Hepatocyte (in vitro differentiated cells): Measurements from ENCODE around the gene MACROD2.

Source experiments
- CTCF ChIP-seq: fragments of 200-600 bp; sonication (generic); IDR thresholded peaks from 2 replicates; pipeline ENCODE4 v1.5.1; 2016; ENCODE audit warnings: antibody characterized with exemption, mild to moderate bottlenecking; ENCODE audit not compliant: poor library complexity
- EZH2phosphoT487 ChIP-seq: fragments of 200-600 bp; sonication (generic); IDR thresholded peaks from one replicate; pipeline ENCODE4 v1.6.1; 2018; ENCODE audit warnings: antibody characterized with exemption, mild to moderate bottlenecking, low read depth, moderate library complexity; ENCODE audit not compliant: unreplicated experiment, severe bottlenecking

- no peak for TF ChIP-seq EZH2phosphoT487
- no peak for TF ChIP-seq CTCF
Observed at GRCh38 chr20:15119852-15120487, 1124.7 kb downstream of the MACROD2 start.
